Tibial artery (tissue), 4 donors: ENCODE measurements around the gene TGFB1.

Source experiments
- DNase-seq, 2 donors: peaks; one replicate each; pipeline ENCODE4 v3.0.0-alpha.2; 2019
- H3K27ac ChIP-seq, 2 donors: fragments of 200-600 bp; sonication (generic) in 1 of 2; 1 replicate in 1 of 2; 2 replicates in 1 of 2; pipeline ENCODE4 v1.5.1; 2018 to 2019; ENCODE audit warnings: mild to moderate bottlenecking in 1 of 2
- H3K27me3 ChIP-seq, 2 donors: fragments of 200-600 bp; sonication (generic) in 1 of 2; one replicate each; pipeline versions ENCODE4 v1.5.1 to v1.6.0; 2016 to 2019
- H3K36me3 ChIP-seq, 3 donors: fragments of 200-600 bp; sonication (generic) in 2 of 3; one replicate each; pipeline ENCODE4 v1.5.1; 2016 to 2019; ENCODE audit warnings: mild to moderate bottlenecking in 2 of 3
- H3K4me1 ChIP-seq, 4 donors: fragments of 200-600 bp; sonication (generic) in 2 of 4; 1 replicate in 3 of 4; 2 replicates in 1 of 4; pipeline ENCODE4 v1.5.1; 2016 to 2019
- H3K4me3 ChIP-seq, 2 donors: fragments of 200-600 bp; sonication (generic) in 1 of 2; 1 replicate in 1 of 2; 2 replicates in 1 of 2; pipeline ENCODE4 v1.5.1; 2018 to 2019; ENCODE audit warnings: mild to moderate bottlenecking in 2 of 2
- H3K9me3 ChIP-seq, 3 donors: fragments of 200-600 bp; sonication (generic) in 1 of 3; one replicate each; pipeline ENCODE4 v1.5.1; 2016 to 2019
- CTCF ChIP-seq, 2 experiments: fragments of 200-600 bp in 1 of 2; fragments of 450-650 bp in 1 of 2; IDR thresholded peaks; one replicate each; pipeline ENCODE4 v1.5.1; 2017 to 2019; ENCODE audit warnings: antibody characterized with exemption in 2 of 2, mild to moderate bottlenecking in 1 of 2, moderate library complexity in 1 of 2
- intact Hi-C: fragments of 100-400 bp; cut with DNase I; formaldehyde crosslinking; loops from one replicate; pipeline ENCODE4 v1.15.0; 2023; ENCODE audit warnings: low total_unique reads

TGFB1 gene

GRCh38 chr19:41325640-41325946 lies 28.1 kb downstream of the TGFB1 start:
- no peak for TF ChIP-seq CTCF (IDR thresholded peaks at IDR 0.05)
- DNase-seq = no peak
- H3K27me3 ChIP-seq = no peaks in the 10 kb centered on the region
- peaks cover 0 to 75% (median 65%) of the 10 kb centered on the region in 4 donors for H3K4me1 ChIP-seq
- peak overlapping the region; percentile 41 to 53 for H3K4me3 ChIP-seq
- no peaks in the 10 kb centered on the region for H3K9me3 ChIP-seq
- intact Hi-C loops = no loop called here
- H3K36me3 ChIP-seq = peaks cover 0 to 47% (median 11%) of the 10 kb centered on the region in 3 donors
- H3K27ac ChIP-seq = peak overlapping the region; percentile 89 to 93

- intact Hi-C loops = no loop called here
- peak; percentile 60 to 89 for DNase-seq
- H3K4me1 ChIP-seq = peaks cover 0 to 75% (median 65%) of the 10 kb centered on the region in 4 donors
- H3K27me3 ChIP-seq = no peaks in the 10 kb centered on the region
- H3K4me3 ChIP-seq = peak overlapping the region; percentile 41 to 53
- H3K36me3 ChIP-seq = peaks cover 0 to 47% (median 12%) of the 10 kb centered on the region in 3 donors
- peak overlapping the region; percentile 89 to 93 for H3K27ac ChIP-seq
- no peak for TF ChIP-seq CTCF (IDR thresholded peaks at IDR 0.05)
- no peaks in the 10 kb centered on the region for H3K9me3 ChIP-seq
Observed at GRCh38 chr19:41324921-41325639, 28.6 kb downstream of the TGFB1 start.

- no peak for TF ChIP-seq CTCF (IDR thresholded peaks at IDR 0.05)
- DNase-seq = no peak
- Histone ChIP-seq H3K4me3 (no peak overlapping the region), H3K27ac (peak overlapping the region; percentile 89 to 93), H3K4me1 (peaks cover 0 to 75% (median 65%) of the 10 kb centered on the region in 4 donors), H3K36me3 (peaks cover 0 to 48% (median 20%) of the 10 kb centered on the region in 3 donors), H3K9me3 (no peaks in the 10 kb centered on the region), H3K27me3 (no peaks in the 10 kb centered on the region)
- intact Hi-C loops = no loop called here
Observed at GRCh38 chr19:41324231-41324702, 29.5 kb downstream of the TGFB1 start.

- Histone ChIP-seq H3K4me3 (no peak overlapping the region), H3K36me3 (peaks cover 6 to 48% (median 27%) of the 10 kb centered on the region in 3 donors), H3K27me3 (no peaks in the 10 kb centered on the region), H3K27ac (peak overlapping the region; percentile 89 to 93), H3K9me3 (no peaks in the 10 kb centered on the region), H3K4me1 (peaks cover 0 to 73% (median 62%) of the 10 kb centered on the region in 4 donors)
- intact Hi-C loops = no loop called here
- TF ChIP-seq CTCF (IDR thresholded peaks at IDR 0.05) = no peak
- peak; percentile 83 to 91 for DNase-seq
Observed at GRCh38 chr19:41323430-41324125, 30.1 kb downstream of the TGFB1 start.

- H3K4me3 ChIP-seq = no peak overlapping the region
- H3K36me3 ChIP-seq = peaks cover 12 to 48% (median 33%) of the 10 kb centered on the region in 3 donors
- no peaks in the 10 kb centered on the region for H3K9me3 ChIP-seq
- peak overlapping the region; percentile 89 to 93 for H3K27ac ChIP-seq
- peaks cover 0 to 67% (median 60%) of the 10 kb centered on the region in 4 donors for H3K4me1 ChIP-seq
- no peaks in the 10 kb centered on the region for H3K27me3 ChIP-seq
- intact Hi-C loops = no loop called here
- no peak for TF ChIP-seq CTCF (IDR thresholded peaks at IDR 0.05)
- no peak for DNase-seq
Observed at GRCh38 chr19:41323023-41323422, 30.7 kb downstream of the TGFB1 start.
